GM18861 (cell line): Measurements from ENCODE around the gene TRERF1.

Experiments
- ATAC-seq: cut with Tn5 transposase; IDR thresholded peaks from one replicate; pipeline ENCODE4 v1.9.1; 2021; ENCODE audit not compliant: unreplicated experiment

TRERF1 gene

DNA sequence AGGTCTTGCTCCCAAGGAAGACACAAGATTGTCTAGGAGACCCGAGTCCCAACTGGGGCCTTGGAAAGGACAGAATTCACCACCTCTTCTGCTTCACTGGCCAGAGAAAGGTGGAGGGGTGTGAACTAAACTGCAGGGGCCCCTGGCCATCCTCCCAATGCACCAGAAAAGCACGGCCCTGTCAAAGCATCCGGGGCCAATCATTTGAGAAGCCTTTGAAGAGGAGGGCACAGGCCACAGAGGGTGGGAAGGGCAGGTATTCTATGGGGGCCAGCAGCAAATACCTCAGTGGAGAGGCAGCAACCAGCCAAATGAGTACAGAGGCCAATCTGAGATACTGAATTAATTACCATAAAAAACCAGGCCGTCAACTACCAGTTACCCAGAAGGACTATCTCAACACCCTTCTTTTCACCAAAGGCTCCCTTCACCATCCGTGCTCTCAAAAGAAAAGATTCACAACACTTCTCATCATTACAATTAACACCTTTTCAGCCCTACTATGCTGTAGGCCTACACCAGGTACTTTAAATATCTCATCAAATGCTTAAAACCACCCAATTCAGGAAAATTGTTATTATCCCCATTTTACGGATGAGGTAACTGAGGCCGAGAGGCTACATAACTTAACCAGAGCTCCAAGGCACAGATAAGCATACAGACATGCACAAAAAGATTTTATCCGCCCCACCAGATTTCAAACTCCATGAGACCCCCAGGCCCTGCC lies 50.7 kb downstream of the TRERF1 start:
- no peak for ATAC-seq

DNA sequence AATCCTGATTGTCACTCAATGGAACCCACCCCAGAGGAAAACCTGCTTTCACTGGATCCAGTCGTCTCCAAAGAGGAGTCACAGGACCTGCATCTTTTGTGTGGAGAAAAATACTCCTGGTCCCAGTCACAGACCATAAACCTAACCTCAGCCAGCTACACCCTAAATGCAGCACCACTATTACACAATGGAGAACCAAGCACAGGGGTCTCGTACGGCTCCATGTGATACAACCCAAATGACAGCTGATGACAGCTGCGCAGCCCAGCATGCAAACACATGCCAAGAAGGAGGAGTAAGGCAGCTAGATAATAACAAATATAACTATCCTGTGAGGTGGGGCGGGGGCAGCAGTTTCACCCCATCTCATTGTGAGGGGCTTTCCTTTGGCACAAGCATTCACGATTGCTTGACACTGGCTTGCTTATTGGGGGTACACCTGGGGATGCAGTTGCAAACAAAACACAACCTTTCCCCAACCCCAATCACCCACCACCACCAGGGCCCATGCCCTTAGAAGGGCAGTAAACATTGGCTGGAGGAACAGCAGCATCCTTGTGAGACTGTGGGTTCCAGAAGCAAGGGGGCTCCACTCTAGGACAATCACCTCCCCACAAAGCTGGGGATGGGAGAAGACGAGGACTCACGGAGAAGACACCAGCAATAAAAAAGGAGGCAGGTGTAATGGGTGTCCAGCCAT lies 51.5 kb downstream of the TRERF1 start:
- ATAC-seq, result no peak

DNA sequence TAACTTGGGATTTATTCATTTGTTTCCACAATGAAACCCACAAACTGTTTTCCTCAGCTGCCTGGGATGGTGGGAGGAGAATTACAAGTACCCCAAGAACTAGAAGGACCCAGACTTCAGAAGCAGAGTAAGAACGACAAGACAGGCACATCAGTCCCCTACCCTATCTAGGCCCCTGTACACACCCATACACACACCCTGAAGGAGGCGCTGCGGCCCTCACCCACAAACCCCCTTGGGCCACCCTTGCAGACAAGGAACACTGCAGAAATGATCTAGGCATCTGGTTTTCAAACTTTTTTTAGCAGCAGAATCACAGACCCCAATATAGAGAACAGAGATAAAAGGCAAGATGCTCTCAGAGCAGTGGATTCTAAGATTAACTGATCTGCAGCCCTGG lies 55.0 kb downstream of the TRERF1 start:
- no peak for ATAC-seq

DNA sequence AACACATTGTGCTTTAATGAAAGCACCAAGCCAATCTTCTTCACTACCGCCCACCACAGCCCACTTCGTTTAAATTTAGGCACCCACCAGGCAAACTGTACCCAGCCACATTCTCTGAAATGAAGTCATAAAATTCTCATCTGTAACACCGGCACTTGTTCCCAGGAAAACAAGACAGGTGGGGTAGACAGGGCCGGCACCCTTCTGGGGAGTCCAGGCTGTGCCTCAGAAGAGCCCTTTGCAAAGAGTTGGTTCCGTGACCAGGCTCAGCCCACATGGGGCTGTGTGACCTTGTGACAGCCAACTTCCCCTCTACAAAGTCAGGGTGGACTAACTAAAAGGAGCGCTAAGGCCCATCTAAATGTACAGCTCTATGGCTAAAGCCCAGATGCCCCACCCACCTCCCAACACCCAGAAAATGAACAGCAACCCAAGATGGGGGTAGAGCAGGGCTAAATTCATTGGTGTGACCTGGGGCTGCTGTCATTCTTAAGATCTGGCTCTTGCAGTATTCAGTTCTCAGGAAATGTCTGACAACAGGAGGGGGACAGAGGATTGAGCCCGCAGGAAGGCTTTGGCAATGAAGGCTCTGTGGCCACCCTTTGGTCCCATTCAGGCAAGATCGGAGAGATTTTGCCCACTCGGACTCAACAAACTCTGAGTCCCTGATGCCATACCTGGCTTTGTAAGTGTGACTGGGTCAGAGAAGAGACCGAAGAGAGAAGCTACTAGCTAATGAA lies 56.7 kb downstream of the TRERF1 start:
- ATAC-seq, result no peak

DNA sequence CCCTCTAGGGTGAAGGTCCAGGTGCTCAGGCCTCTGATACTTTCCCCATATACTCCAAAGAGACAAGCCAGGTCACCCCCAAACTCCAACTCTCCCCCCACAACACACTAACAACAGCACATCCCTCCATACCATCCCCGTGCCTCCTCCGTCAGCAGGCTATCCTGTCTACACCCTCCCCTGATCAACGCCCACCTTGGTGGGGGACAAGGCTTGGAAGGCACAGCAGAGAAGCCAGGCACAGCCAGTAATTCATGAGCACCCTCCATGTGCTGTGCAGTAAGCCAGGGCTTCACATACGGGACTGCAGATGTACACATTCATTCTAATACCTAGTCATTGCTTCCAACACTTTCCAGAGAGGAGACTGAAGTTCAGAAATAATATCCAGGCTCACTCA lies 57.6 kb downstream of the TRERF1 start:
- no peak for ATAC-seq

DNA sequence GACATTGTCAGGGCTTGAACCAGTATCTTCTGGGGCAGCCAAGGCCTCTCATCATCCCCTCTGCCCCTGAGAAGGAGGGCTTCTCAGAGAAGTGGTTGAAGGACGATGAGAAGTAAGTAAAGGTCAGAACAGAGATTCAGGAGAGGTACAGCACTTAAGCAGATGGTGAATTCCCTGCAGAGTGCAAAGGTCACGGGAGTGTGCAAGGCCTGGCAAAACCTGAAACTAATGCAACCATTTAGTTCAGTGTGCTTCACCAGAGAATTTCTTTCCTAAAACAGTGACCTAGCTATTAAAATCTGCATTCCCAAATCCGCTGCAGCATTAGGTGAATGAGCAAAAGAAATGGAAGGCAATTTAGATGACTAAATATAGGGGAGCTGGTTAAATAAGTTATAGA lies 58.4 kb downstream of the TRERF1 start:
- no peak for ATAC-seq

DNA sequence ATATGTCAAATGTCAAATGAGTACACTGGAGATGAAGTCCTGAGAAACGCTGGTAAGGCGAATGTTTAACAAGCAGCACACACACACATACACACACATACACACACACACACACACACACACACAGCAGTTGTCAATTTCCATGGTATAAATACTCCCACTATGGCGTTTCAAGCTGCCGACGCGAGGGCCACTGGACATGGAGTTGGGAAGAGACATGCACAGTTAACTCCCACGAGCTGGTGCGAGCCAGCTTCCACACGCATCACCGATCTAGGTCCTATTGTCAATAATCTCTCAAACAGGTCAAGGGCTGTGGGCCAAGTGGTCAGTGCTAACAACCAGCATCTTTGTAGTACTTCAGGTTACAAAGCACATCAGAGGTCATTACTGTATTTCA lies 58.9 kb downstream of the TRERF1 start:
- ATAC-seq, result no peak

DNA sequence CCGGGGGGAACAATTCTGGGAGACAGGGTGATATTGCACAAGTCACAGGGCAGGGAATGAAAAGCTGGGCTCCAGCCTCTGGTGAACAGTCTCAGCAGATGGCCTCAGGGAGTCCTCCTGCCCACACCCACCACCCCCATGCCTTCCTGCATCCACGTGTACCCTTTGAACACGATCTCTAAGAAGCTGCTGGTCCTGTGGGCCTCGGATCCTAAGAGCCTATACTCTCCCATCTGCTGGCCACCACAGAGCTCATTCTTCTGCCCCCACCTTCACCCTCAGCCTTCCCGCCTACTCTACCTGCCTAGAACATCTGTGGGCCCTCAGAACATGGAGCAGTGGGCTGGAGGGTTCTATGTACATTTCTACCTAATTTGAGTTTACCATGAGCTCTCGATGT lies 60.3 kb downstream of the TRERF1 start:
- no peak for ATAC-seq

DNA sequence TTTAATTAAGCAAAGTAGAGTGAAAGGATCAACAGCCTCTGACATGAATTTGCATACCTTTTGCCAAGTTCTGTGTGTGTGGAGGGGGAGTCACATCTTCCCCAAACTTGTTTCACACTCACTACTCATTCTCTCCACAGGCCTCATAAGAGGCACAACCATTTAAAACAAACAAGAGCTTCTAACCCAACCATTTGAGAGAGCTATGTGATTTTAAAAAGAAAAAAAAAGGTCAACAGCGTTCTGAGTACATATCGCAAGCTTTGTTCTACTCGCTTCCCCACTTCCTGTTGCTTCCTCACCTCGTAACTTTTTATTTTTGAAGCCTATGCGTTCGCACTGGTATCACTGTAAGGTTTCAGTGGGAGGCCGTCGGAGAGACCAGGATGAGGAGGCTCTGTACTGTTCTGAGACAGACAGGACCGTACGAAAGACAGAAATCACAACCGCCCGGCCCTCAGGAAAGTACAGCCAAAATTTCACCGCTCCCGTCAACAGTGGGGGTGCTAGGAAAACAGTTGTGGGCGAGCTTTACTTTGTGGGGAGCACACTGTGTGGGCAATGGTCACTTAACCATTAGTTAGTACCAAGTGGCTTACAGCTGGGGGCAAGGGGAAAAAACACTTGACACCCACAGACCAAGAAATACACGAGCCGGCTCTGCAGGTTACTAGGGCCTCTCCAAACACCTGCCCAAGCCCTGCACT lies 61.3 kb downstream of the TRERF1 start:
- ATAC-seq, result no peak

DNA sequence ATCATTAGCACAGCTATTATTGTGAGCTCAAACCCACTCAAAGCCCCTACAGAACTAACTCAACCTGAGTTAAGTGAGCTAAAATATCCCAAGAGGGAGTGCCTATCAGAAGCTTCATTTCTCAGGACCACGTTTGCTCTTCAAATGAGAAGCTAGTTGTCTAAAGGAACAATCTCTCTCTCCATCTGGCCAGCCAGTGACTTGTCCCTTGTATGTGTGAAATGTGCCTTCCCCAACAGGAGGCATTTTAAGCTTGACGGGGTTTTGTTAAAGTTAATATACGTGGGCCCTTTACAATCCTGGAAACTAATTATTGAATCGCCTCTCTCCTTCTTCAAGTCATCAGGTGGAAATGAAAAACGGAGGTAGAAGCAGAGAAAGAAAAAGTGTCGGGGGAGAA lies 62.0 kb downstream of the TRERF1 start:
- no peak for ATAC-seq

DNA sequence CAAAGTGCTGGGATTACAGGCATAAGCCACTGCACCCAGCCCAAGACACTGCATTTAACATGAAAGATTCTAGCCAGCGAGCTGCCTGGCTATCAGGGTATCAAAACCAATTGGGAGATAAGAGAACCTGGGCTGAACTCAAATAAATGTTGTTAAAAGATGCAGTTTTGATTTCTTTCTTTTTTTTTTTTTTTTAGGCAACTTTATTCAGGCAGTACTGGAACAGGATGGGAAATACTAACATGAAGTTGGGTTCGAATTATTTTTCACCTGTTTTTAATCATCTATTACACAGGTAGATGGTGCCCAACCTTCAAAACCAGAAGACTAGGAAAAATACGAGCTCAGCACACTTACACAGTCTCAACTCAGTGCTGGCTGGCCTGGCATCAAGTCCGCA lies 63.7 kb downstream of the TRERF1 start:
- no peak for ATAC-seq

DNA sequence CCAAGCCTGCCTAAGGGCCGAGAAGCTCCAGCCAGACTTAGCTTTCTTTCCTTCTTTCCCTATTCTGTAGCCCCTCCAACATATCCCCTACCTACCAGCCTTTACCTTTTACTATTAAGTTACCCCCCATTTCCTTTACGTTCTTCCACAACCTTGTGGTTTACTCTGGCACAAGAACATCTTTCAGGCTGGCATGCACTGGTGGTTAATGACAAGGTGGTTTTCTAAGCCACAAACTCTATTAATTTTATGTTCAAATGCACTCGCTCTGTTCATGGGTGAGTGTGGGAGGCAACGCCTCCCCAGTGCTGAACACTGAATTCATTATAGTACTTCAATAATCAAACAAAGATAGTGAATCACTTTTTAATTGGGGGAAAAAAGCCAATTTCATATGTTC lies 64.4 kb downstream of the TRERF1 start:
- no peak for ATAC-seq

DNA sequence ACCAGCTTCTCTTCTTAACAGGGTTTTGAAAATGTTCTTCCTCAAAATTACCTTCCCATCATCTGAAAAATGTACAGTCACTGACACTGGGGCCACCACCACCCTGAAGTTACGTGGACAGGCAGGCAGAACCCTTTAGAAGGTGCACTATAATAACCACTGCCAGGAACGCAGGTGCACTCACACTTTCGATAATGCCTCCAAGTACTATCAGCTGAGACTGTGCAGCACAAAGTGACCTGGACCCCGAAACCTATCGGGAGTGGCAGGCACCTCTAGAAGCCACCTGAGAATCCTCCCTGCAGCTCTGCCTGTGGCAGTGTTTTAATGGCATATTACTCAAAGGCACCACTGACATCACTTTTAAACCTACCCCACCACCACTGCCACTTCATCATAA lies 66.4 kb downstream of the TRERF1 start:
- ATAC-seq, result no peak

DNA sequence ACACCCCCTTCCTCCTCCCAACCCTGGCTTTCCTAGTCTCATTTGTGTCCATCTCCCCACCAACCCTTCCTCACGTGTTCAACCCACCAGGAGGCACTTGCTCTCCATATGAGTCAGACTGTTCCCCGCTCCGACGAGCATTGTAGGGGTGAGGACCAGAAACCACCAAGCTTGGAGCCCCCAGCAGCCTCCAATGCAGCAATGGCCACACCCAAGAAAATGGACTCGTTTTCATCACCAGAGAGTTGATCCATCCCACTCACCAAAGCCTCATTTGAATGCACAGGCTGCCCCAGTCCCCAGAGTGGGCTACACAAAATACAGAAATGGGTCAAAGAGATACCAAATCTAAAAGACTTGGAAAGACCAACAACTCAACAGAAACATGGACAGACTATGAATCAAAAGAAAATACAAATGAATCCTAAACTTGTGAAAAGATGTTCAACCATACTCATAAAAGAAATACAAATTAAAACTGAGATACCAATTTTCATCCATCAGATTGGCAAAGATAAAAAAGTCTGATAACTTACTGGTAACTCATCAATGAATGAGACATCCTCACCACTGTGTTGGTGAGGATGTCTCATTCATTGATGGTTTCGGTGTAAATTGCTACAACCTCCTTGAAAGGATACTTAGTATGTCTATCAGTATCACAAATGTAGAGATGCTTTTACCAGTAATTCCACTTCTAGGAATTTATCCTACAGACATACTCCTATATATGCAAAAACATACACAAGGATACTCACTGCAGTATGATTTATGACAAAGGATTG lies 68.1 kb downstream of the TRERF1 start:
- ATAC-seq, result no peak

DNA sequence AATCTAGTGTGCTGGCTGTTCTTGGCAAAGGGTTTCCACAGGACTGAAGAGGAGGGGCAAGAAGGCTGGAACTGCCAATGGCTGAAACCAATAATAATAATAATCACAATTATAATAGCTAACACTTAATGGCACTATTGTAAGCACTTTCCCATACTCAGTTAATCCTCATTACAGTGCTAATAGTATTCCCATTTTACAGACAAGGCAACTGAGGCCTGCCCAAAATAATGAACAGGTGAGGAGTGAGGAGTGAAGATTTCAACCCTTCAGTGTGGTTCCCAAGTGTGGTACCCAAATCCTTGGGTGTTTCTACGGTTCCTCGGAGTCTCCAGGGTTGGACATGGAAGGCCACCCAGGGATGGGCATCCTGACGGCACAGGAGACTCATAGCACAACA lies 69.9 kb downstream of the TRERF1 start:
- ATAC-seq, result no peak

DNA sequence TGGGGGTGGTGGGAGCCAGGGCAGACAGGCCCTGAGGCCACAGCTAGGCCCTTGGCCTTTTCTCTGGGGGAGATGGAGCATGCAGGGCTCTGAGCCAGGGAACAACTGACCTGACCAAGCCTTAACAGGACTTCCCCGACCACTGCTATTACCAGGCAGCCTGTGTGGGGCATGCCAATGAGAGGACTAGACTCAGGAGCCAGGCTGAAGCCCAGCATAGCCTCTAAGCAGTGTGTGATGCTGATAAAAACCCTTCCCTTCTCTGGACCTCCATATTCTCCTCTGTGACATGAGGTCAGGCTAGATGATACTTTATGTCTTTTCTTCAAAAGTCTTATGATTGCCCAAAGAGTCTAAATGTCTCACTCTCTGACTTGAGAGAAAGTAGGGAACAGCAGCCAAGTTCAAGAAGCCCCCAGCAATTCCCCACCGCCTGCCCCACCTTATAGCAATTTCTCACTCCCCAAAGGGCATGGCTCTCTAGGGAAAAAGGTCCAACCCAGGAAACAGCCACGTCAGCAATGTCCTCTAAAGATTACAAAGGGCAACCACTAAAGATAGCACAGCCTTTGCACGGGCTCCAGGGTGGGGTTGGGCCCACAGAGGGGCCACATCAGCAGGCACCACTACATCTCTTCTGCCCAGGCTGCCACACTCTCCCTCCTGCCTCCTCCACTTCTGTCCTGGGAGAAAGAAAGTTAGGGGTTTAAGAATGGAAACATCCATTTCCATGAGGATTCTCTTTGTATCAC lies 71.3 kb downstream of the TRERF1 start:
- no peak for ATAC-seq

DNA sequence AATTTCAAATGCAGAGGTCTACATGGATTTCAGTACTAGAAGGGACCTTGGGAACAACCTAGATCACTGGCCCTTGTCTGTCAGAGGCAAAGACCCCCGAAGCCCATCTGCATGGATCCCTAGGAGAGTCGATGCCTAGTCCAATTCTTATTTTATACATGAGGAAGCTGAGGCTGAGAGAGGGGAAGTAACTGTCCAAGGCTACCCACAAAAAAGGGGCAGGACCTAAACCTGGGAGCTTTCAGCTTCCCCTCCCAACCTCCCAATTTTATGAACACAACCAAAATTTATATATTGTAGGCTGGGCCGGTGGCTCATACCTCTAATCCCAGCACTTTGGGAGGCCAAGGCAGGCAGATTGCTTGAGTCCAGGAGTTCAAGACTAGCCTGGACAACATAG lies 73.2 kb downstream of the TRERF1 start:
- no peak for ATAC-seq

DNA sequence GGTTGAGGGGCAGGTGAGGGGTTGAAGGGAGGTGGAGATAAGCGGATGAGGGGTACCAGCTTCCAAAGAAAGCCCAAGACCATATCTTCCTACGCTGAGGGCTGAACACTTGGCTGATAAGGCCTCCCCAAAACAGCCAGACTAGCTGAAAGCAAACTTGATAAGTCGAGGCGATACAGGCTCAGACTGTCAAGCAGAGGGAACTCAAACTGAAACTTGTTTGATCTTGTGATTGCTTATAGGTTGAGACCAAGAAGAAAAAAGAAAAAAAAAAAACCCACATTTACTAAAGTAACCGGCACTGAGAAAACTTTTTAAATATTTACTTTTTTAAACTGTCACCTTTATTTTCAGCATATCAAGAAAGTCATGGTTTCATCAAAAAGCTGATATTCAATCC lies 73.6 kb downstream of the TRERF1 start:
- ATAC-seq, result no peak

DNA sequence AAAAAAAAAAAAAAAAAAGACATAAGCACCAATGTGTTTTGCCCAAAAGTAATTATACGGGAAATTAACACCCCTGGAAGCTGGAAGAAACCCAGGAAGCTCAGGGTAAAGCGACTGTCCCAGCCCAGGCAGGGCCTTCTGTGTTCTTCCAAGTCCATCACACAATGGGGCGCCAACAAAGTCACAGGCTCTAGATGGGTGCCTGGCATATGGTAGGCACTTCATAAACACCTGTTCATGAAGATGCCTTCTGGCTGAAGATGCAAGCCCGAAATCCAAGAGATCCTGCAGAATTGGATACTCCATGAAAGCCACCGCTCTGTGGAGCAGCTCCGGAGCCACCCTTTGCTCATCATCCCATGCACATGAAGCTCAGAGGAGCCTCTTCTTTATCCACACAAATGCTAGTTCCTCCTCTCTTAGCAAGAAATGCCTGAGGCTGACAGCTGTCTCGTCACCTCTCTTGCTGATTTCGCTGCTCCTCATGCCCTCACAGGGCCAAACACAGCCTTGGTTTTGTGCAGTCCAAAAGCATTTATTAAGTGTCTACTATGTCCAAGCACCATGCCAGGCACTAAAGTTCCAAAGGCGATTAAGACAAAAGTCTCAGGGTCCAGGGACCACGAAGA lies 76.6 kb downstream of the TRERF1 start:
- ATAC-seq, result no peak
